HG02970 (cell line): ENCODE results near the gene IFNA1.
"Not testable (repeated sequence)": the region's sequence is repeated elsewhere in the genome, so short reads cannot be mapped to it uniquely, and the experiment has no call there.

Experiments
- ATAC-seq: cut with Tn5 transposase; IDR thresholded peaks from one replicate; pipeline ENCODE4 v1.9.1; 2021; ENCODE audit warnings: mild to moderate bottlenecking, moderate library complexity, moderate number of reproducible peaks; ENCODE audit not compliant: unreplicated experiment, low FRiP score

The IFNA1 gene

GRCh38 chr9:21440139-21440538 is at the start of gene IFNA1:
TSS of gene IFNA1 (plus strand) at chr9:21440439. CDS start at chr9:21440508, 69 bp downstream.
- no peak for ATAC-seq

DNA sequence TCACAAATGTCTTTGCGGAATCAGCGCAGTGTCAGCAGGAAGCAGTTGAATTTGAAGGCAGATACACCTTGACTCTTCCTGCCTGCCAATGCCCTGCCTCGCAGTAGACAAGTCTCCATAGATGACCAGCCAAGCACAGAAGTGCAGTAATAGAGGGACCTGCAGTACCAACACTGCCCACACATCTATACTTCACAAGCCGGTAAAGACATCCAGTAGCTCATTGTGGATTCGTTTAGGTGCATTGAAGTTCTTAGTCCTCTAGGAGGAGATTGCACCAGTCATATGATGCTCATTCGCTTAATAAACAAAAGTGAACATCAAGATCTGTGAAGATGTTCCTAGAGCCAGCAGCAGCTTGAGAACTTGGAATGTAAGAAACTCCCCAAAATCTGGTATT is 48.0 kb upstream of the IFNA1 start:
- no peak for ATAC-seq

- ATAC-seq, result peak; percentile 64
Measured at GRCh38 chr9:21395778-21396717, 44.2 kb upstream of the IFNA1 start.

DNA sequence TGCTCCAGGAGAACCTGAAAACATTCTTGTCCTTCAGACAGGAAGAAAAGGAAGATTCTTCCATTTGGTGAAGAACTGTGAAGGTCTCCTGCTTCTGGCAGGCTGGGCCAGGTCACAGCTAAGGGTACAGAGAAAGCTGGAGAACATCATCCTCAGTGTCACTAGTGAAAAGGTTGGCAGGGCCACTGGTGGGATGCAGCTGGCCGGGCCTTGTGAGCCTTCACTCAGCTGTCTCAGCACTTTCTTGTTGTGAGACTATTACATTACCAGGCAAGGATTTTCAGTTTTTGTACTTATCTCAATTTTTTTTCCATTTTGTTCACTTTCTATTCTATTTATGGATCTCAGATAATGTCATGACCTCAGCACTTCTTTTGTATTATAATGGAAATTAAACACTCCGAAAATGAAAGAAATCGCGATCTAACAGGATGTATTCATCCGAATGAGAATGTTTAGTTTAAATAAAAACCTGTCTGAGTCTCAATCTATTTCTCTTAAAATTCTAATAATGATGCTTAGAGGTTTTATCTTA is 41.2 kb upstream of the IFNA1 start:
- no peak for ATAC-seq

DNA sequence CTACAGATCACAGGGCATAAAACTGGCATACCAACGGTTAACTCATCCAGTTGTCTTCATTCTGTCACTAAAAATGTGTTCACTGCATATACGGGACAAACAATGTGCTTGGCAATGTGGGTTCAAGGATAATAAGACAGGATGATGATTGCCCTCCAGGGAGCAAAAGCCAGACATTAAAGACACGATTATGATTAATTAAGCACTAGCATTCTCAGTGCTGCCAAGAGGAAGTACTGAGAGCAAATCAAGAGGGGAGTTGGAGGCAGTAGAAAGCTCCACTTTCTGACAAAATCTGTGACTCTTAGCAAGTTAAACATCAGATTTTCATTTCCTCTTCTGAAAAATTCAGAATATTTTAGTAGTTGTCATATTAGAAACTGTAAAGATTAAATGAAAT is 40.3 kb upstream of the IFNA1 start:
- ATAC-seq, result no peak

GRCh38 chr9:21402386-21403251 is 37.6 kb upstream of the IFNA1 start:
- no peak for ATAC-seq

DNA sequence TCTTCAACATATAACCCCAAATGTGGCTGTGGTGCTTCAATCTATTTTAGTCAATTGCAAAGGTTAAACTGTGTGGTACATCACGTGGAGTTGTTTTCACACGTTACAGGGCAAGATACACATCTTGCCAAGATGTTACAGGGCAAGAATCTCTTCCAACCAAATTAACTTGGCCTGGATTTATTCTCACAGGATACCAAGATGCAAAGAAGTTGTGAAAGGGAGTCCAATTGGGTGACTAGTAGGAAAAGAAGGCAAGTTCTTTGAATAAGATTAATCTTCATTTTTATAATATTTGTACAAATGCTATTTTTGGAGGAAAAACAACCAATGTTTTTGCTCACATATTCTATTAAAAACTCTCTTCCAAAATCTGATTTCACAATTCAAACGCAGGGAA is 36.1 kb upstream of the IFNA1 start:
- no peak for ATAC-seq

DNA sequence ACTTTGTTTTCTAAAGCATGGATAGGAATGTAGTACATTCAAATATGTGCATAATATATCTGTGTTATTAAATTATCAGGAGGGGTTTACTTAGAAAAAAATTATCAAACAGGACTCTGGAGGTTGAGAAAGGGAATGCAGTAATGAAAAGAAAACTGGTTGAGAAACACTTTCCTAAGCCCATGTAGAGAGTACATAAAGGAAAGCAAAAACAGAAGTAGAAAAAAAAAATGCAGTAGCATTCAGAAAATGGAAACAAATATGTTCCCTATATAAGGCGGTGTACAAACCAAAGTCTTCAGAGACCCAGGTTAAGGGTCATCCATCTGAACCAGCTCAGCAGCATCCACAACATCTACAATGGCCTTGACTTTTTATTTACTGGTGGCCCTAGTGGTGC is 31.4 kb upstream of the IFNA1 start, which contains the start of gene IFNA8:
Gene IFNA8 (plus strand): TSS at position 301 of the 400 bp plus-strand sequence. CDS start 60 bp downstream, at position 361.
- no peak for ATAC-seq

GRCh38 chr9:21412107-21412506 is 28.1 kb upstream of the IFNA1 start:
- ATAC-seq, result no peak

DNA sequence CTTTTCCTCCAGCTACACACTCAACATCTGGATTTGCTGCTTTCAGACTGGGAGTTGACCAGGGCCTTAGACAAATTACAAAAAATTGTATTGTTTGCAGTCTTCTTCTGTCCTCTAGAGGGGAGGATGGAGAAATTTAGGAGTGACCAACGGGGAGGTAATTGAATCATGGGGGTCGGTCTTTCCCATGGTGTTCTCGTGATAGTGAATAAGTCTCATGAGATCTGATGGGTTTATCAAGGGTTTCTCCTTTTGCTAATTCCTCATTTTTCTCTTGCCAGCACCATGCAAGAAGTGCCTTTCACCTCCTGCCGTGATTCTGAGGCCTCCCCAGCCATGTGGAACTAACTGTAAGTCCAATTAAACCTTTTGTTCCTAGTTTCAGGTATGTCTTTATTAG is 27.1 kb upstream of the IFNA1 start:
- no peak for ATAC-seq

GRCh38 chr9:21413624-21414023 is 26.6 kb upstream of the IFNA1 start:
- no peak for ATAC-seq

DNA sequence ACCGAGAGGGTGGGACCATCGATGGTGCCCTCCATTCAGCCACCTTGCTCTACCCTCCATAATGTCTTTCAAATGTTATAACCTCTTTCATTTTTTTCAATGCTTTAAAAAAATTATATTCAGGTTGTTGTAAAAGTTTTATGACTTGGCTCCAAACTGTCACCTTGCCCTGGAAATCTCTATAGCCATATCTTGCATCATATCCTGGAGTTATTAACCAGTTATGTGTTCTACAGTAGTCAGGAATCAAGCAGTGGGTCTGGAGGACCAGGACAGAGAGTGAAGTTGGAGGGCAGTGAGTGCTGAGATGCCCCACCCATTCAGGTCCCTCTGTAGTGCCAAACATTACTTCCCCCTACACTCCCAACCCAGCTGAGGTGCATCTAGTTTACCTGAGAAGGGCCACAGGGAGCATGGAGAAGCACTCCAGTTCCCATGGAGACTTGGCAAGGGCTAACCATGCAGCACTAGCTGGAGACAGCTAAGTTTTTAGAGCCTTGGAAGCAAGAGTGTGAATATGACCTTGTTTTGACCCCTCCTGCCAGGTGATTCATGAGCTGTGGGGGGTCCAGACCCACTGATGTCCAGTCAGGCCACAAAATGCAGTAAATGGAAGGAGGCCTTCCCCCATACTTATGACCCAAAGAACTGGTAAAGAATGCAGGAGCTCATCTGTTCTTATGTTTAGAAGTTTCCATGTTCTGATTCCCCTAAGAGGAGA is 25.9 kb upstream of the IFNA1 start:
- no peak for ATAC-seq

GRCh38 chr9:21415493-21416267 is 24.6 kb upstream of the IFNA1 start:
- ATAC-seq, result no peak

DNA sequence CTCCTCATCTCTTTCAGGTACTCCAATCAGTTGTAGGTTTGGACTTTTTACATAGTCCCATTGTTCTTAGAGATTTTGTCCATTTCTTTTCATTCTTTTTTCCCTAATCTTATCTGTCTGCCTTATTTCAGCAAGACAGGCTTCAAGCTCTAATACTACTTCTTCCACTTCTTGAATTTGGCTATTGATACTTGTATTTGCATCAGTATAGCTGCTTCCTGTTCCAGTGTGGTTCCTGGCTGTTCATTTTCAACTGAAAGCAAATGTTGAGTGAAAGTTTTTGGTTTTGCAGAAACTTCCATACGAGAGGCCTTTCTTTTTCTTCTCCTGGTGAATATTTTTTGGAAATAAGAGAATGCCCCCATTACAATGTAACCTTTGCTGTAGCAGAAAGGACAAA is 12.0 kb upstream of the IFNA1 start:
- no peak for ATAC-seq

- no peak for ATAC-seq
Measured at GRCh38 chr9:21429191-21429590, 11.0 kb upstream of the IFNA1 start.

DNA sequence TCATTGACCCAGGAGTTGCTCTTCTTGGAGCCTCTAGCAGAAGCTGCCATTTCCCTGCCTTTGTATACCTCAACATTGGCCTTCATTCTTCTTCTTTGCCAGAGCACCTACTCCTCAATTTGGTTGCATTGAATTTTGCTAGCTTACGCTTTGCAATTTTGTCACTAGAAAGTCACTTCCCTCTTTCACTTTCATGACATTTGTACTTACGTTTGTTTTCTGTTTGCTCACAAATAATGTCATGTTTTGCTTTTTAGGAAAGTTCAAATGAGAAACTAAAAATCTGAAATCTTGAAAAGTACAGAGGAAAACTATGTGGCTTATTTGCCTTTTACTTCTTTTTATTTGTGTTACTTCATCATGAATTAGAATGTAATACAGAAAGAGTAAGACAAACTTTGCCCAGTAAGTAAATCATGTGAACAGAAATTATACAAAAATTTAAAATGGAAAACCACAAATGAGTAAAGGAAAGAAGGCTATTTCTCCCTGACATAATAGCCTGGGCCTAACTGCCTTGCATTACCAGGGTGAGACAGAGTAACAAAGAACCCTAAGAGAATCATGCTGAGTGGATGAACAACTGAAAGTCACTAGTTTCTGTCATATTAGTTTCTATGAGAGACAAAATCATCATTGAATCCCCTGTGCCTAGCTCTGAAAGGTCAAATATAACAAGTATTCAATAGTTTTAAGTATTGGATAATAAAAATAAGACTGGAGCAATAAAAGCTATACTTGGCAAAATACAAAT is 7.4 kb upstream of the IFNA1 start:
- ATAC-seq, result no peak

- no peak for ATAC-seq
Measured at GRCh38 chr9:21434202-21435014, 5.8 kb upstream of the IFNA1 start.

DNA sequence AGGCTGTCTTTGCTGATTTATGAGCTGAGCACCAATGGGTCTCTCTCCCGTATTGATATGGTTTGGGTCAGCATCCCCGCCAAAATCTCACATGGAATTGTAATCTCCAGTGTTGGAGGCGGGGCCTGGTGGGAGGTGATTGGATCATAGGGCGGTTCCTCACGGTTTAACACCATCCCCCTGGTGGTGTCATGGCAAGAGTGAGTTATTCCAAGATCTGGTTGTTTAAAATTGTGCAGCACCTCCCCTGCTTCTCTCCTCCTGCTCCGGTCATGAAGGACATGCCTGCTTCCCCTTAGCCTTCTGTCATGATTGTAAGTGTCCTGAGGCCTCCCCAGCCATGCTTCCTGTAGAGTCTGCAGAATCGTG is 5.2 kb upstream of the IFNA1 start:
- ATAC-seq, result not testable (repeated sequence)
